ENCODE data around the gene RAB35.

The RAB35 gene

DNA sequence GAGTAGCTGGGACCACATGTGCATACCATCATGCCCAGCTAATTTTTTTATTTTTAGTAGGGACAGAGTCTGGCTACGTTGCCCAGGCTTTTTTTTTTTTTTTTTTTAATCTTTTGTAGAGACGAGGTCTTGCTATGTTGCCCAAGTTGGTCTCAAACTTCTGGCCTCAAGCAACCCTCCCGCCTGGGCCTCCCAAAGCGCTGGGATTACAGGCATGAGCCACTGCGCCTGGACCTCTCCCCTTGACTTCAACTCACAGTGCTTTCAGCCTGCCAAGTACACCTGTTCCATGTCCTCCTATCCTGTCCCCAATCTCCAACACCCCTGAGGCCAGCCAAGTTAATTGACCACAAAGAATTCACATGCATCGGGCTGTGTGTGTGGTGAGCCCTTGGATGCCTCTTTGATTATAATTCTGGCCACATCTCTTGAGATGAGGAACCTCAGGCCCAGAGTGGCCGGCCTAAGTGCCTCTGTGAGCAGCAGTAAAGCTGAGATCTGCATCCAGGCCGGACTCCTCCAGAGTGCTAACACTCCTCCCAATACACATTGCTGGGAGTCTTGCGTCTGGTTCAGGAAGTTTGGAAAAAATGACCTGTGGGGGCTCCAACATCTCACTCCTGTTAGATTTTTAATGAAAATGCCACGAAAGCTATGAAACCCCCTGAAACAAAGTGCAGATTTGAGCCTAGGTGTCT, 6.8 kb downstream of the RAB35 start:
- in situ Hi-C loops (cut with MboI; ENCODE audit: low sequenced_read_pairs): no loop called here

DNA sequence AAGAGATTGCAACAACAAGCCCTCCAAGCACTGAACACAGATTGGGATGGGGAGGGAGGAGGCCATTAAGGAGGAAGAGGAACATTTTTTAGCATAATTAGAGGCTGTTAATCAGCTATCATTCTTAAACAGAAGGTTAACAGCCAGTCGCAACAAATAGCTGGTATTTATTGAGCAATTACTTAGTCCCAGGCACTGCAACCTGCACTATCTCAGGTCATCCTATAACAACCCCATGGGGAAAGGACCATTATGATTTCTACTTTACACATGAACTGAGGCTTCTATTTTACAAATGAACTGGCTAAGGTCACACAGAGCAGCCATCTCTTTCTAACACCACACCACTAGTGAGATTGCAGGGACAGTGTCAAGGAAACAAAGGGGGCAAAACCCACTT, 10.4 kb downstream of the RAB35 start:
- in situ Hi-C loops (cut with MboI; ENCODE audit: low sequenced_read_pairs): no loop called here

DNA sequence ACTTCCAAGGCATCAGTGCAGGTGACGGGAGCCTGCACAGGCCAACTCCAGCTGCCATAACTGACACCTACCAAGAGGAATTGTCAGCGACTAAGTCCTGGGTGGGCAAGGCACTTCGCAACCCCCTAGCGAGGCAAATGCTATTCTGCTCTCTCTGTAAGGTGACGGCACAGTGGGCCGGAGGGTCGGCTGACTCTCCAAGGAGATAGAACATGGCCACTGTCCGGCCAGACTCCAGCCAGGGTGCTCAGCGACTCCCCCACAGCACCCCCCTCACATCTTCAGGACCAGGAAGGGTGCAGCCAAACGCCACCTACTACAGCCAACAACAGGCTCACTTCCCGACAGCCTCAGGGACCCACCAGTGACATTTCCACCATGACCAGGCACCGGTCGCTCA, 13.2 kb downstream of the RAB35 start:
- in situ Hi-C loops (cut with MboI; ENCODE audit: low sequenced_read_pairs): no loop called here

DNA sequence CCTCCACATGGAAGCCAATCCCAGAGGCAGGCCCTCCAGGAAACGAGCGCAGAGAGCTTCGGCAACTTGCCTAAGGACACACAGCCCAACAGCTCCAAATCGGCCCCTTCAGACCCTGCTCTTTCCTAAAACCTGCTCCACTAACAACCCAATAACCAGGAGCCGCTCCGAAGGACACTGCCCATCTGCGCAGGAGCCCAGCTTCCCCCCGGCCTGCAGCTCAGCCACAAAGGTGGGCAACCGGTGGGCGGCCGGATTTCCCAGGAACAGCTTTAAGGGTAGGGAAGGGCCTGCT, 13.6 kb downstream of the RAB35 start:
- in situ Hi-C loops (cut with MboI; ENCODE audit: low sequenced_read_pairs): no loop called here

DNA sequence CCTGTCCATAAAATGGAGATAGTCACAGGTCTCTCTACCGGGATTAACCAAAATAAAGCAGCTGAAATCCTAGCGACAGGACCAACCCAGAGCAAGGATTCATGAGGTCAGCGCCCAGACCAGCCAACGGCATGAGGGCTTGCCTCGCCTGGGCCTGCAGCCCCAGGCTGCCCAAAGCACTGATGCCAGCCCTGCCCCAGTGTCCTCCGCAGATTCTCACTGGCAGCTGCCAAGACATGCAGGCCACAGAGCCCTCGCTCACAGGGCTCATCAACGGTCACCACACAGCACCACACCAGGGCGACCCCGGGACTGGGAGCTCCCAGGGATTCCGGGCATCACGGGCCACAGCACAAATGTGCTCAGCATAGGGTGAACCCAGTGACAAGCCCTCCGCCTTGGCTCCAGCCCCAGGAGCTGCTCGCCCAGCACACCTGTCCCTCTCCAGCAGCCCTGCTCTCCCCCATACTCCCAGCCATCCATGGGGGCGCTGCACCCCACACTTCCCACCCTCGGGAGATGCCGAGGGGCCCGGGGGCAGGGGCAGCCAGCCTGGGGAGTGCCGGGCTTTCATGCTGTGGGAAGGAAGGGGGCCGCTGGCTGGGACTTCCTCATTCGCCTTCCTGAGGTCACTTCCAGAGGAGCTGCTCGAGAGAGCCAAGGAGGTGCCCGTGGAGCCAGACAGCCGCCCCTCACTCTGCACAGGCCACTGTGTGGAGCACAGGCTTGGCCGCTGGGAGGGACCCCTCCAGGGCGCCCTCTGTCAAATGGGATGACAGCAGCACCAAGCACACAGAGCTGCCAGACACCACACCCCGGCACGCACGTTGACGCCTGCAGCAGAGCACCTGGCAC, 14.1 kb downstream of the RAB35 start:
- in situ Hi-C loops (cut with MboI; ENCODE audit: low sequenced_read_pairs): no loop called here

DNA sequence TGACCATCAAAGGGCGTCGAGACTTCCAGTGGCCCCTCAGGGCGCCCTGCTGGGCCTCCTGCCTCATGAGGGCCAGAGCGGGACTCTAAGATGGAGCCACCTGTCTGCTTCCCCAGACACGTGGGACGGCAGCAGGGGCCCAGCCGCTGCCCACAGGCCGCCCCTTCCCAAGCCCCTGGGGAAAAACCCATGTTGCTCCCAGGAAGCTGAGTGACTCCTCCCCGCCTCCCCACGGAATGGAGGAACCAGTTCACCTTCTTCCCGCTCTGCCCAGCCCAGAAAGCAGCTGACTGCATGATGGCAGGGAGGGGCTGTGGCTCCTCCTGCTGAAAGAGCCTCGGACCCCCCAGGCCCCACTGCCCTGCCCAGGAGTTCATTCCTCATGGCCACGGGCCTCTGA, 14.9 kb downstream of the RAB35 start:
- in situ Hi-C loops (cut with MboI; ENCODE audit: low sequenced_read_pairs): no loop called here

DNA sequence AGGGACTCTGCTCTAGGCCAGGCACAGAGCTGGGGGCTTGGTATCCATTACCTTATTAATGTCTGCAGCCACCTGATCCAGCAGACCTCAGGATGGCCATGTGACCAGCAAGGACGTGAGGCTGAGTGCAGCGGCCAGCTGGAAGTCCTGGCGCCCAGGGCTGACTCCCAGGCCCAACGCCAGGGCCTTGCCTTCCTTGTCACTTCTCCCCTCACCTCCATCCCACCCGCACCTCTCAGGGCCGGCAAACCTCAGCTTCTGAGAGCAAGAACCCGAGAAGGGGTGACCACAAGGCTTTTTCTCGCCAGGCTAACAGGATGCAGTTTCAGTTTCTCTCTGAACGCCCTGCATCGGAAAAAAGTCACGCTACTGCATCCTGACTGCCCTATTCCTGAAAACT, 15.4 kb downstream of the RAB35 start:
- in situ Hi-C loops (cut with MboI; ENCODE audit: low sequenced_read_pairs): no loop called here

DNA sequence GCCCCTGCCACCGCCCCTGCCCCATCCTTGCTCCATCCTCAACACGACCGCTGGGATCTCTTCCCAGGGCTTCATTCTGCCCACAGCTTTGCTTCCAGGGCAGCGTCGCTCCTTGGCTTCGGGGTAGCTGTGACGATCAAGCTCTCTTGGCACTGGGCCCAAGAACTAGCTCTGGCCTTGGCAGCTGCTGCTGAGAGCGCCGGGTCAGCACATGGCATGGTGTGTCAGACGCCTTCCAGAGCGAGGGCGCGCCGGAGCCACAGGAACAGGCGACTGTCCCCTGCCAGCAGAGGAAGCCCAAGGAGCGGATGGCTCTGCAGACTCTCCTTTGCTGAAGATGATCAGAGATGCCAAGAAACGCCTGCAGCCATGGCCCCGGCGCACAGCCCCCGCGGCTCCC, 15.9 kb downstream of the RAB35 start:
- in situ Hi-C loops (cut with MboI; ENCODE audit: low sequenced_read_pairs): no loop called here

DNA sequence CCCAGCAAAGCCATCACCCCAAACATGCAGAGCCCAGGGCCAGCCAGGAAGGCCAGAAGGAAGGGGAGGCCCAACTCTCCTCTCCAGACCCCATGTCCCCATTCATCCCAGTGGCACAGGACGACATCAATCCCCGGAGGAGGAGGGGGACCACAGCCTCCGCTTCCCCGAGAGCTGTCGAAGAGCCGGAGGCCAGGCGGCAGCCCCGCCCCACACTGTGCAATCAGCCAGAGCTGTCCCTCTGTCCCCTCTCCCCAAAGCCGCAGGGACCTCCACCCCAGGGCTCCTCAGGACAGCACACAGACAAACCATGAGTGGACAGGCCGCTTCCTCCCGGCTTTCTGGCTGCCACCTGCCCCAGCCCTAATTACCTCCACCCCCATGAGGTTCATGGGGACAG, 16.8 kb downstream of the RAB35 start:
- in situ Hi-C loops (cut with MboI; ENCODE audit: low sequenced_read_pairs): no loop called here

DNA sequence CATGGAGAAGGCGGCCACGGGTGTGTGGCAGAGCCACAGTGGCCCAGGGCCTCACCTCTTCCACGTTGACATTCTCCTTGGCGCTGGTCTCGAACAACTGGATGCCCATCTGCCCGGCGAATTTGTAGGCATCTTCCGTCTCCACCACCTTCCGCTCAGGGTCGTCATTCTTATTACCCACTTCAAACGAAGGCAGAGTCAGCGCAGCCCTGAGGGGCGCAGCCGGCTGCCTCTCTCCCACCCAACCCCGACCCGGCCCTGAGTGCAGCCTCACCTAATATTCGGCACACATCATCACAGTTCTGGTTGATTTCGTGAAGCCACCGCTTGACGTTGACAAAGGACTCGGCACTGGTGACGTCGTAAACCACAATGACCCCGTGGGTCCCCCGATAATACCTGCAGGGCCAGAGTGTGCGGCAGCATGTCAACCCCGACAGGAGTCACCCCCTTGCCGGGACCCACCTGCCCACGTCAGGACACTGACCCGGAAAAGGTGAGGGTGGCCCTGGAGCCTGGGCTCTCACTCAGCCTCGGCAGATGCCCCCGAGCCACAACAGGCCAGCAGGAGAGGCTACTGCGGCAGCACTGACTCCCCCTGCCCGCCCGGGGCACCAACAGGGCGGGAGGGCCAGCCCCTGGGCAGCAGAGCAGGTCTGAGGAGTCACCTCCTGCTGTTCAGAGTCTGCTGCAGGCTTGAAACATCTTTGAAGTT, 17.6 kb downstream of the RAB35 start:
- in situ Hi-C loops (cut with MboI; ENCODE audit: low sequenced_read_pairs): no loop called here

DNA sequence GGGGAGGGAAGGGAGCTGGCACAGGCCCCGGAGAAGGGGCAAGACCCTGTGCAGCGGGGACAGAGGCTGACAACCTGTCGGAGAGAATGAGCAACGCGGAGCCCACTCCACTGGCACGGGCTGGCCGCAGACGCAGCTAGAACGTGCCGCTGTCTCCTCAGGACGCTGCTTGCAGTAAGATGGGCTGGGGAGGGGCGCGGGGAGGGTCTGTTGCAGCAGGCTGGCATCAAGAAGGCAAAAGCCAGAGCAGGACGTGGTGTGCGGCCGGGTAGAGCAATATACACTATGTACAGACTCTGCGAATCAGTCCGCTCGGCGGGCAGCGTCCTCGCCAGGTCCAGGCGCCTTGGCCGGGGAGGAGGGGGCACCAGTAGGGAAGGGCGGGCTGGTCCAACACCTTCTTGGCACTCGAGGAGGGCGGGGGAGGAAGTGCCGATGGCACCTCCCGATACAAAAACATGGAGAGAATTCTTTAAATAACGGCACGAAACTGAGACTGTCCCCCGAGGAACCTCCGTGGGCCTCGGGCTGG, 19.8 kb downstream of the RAB35 start:
- in situ Hi-C loops (cut with MboI; ENCODE audit: low sequenced_read_pairs): no loop called here

DNA sequence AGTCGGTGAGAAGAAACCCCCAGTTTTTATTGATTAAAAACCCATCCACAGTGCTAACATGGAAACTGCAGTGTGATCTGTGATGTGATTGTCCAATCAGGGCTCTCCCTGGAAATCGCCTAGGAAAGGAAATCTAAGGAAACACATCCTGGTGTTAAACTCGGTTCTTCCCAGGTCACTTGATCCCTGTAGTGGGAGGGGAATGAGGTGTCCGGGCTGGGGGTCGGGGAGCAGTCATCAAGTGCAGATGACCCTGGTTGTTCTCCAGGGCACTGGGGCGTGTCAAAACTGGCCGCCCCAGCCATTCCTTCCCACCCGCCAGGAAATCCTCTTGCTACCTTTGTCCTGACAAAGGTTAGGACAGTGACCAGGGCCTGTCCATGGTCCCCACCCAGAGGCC, 20.8 kb downstream of the RAB35 start:
- in situ Hi-C loops (cut with MboI; ENCODE audit: low sequenced_read_pairs): no loop called here

DNA sequence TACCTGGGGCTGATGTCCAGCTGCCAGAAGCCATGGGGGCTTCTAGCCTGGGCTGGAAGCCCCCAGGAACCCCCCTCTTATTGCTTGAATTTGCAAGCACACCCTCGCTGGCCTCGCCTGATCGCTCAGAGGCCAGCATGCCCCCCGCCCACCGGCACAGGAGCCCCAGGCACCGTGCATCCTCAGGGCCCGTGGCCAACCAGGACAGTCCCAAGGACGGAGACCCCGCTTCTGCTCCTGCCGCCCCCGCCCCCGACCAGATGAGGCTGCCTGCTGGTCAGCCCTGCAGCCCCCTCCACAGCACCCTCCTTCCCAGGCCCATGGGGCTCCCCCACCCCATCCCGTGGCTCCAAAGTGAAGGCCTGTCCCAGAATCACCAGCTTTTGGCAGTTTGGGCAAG, 21.2 kb downstream of the RAB35 start:
- in situ Hi-C loops (cut with MboI; ENCODE audit: low sequenced_read_pairs): no loop called here

DNA sequence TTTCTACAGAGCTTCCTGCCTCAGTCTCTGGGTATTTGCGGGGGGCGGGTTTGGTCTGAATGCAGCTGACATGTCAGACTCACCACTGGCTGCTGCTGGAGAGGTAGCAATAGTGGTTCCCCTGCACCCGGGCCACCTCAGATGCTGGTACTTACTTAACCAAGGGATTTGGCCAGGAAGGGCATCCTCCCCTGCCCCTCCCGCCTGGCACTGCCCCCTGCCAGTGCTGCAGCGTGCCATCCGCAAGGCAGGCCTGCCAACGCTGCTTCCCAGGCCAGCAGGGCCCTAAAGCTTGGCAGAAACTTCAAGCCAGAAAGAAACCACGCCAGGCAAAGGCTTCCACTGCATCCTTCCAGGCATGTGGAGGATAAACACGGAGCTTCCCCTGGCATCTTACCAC, 22.1 kb downstream of the RAB35 start:
- in situ Hi-C loops (cut with MboI; ENCODE audit: low sequenced_read_pairs): no loop called here

DNA sequence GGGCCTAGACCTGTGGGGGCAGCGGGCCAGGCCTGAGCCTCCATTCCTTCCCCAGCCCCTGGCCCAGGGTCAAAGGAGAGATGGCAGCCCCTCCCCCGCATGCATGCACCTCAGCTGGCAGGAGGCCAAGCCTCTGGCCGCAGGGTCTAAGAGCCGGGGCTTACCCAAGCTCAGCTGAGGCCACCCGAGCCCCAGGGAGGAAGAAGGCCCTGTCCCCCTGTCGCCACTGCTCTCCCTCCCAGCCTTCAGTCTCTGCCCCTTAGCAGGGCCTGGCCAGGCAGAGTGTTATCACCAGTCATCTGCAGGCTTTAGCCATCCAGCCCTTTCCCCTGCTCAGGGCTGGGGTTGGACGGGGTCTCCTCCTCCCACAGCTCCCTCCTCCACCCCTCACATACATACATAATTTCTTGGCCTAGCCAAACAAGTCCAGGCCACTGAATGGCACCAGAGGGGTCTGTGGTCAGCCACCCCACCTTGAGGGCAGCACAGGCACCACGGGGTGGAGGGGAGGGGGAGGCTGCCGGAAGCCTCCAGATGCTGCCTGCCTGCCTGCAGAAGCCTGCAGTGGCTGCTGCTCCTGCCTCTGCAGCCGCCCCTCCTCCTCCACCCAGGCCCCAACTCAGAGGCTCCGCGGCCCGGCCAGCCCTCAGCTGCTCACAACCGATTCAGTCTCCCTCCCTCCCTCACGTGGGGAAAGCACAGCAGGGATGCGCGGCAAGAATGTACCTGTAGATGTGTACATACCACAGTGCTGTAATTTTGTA, 22.8 kb downstream of the RAB35 start:
- in situ Hi-C loops (cut with MboI; ENCODE audit: low sequenced_read_pairs): no loop called here

DNA sequence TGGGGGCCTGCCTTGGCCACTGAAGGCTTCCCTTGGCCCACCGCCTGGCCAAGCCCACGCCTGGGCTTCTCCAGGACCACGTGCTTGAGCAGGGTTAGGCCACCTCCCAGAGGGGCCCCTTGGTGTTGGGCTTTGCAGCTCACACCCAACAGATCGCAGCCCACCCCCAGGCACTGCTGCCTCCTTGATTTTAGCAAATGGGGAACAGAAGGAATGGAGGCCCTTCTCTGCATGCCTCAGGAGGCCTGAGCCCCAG, 23.3 kb downstream of the RAB35 start:
- in situ Hi-C loops (cut with MboI; ENCODE audit: low sequenced_read_pairs): no loop called here

DNA sequence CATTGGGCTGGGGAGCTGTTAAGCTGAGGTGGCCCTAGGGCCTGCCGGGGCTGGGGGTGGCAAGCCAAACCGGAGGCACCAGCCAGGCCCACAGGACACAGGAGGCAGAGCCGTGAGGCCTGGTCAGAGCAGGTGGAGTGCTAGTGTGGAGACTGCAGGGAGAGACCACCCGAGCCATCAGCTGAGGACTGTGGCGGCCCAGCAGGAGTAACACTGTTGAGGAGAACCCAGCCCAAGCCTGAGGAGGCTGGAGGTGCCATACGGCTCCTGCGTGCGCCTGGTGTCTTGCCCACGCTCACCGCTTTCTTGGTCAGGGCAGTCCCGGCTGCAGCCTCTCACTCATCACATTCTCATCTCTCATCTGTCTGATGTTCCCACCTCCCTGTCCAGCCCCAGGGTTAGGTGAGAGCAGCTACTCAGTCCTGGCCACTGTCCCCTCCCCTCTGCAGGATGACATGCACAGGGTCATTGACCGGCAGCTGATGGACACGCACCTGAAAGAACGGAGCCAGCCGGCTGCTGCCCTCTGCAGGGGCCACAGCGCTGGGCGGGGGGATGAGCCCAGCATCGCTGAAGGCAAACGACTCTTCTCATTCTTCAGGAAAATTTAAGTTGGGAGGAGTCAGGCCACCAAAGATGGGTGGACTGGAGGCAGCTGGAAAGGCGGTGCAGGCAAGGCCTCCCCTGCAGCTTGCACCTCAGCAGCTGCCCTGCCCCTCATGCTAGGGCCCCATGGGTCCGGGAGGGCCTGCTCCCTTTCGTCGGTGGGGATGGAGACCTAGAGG, 23.8 kb downstream of the RAB35 start:
- in situ Hi-C loops (cut with MboI; ENCODE audit: low sequenced_read_pairs): no loop called here

DNA sequence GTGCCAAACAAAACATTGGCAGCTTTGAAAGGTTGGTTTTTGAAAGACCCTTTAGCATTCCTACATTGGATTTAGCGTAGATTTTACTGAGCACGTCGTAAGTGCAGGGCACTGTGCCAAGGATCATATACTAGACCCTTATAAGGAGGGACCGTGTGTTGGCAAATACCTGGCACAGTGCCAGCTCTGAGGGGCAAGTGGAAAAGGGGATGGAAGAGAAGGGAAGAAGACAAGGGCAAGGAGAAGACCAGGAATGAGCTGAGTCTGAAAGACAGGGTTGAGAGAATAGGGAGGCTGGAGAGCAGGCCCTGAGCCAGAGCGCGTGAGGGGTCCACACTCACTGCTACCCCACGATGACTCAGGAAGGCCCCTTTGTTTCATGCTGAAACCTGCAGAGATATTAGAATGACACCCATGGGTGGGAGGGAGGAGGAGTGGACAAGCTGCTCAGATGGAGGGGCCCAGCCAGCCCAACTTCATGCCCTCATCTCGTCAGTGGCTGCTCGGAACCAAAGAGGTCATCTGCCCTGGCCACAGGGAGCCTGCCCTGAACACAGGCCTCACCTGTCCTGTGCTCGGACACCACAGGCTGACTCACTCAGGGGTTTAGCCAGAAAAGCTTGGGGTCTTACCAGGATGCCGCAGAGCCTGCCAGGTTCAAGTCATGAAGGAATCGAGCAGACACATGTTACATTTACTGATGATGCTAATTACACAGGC, 25.0 kb downstream of the RAB35 start:
- in situ Hi-C loops (cut with MboI; ENCODE audit: low sequenced_read_pairs): no loop called here

DNA sequence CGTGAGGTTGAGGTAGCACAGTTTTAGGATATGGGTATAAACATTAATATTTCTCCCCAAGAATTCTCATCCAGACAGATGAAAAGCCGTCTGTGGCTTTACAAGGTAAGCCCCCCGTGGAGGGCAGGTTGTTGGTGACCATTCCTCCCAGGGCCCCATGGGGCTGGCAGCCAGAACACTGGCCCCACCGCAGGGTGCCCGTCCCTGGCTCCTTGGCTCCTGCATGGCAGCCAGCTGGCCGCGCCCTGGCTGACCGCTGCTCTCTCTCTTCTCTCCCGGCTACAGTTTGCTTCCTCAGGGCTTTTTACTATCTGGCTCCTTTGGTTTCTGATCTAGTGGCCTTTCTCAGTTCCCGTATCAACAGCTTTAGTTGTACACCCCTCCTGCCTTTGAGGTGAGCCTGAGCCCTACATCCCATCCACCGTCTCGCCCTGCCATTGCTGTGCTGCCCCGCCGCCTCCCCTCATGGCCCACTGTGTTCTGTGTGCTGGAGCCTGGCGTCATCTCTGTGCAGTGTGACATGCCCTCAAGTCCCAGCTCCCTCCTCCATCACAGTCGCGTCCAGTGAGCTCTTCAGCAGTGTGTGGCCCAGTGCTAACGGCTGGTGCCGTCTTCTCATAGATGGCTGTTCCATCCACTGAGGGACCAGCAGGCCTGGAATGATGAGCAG, 25.8 kb downstream of the RAB35 start:
- in situ Hi-C loops (cut with MboI; ENCODE audit: low sequenced_read_pairs): no loop called here

All from HL-60/S4 treated with phorbol 12-myristate 13-acetate at 8.2 ng/mL for 4 days and 3 days (cell line).